ENCODE results near the gene OGG1. TPM values are rescaled to one million over a fixed set of nuclear protein-coding genes. Genes with fewer than 3 reads are reported as not detected.

Gene OGG1
- total and polyA plus RNA-seq, 9 of the 15 experiments (the other 6 are each of a cell fraction or from before 2014, with no cell fraction given) = 6.6 to 33.0 (median 24.4) TPM

DNA sequence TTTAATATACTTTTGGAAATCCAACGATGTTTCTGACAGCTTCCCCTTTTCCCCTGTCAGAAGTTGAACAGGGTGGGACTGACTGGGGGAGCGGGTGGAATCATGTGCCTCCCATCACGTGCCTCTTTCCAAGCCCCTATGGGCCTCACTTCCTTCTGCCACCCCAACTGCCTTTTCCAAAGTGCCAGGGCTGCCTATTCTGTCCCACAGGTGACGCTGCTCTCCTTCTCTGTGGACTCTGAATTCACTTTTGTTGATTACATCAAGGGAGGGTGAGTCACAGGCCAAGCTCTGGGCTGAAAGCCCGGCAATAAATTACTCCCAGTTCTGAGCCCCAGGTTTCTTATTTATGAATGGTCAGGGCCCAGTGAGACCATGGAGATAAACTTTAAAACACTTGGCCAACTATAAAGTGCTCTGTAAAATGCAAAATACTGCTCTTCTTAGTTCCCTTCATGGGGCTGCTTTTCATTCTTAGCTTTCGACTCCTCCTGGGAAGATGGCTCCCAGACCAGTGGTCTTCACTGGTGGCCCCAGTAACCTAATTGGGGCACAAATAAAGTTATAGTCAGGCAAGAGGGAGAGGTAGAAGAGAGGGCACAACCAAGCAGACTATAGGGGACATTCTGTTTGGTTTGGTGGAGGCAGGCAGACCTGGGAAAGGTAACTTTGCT lies 33.9 kb upstream of the OGG1 start (continued):
- TF ChIP-seq, protein P1, sequence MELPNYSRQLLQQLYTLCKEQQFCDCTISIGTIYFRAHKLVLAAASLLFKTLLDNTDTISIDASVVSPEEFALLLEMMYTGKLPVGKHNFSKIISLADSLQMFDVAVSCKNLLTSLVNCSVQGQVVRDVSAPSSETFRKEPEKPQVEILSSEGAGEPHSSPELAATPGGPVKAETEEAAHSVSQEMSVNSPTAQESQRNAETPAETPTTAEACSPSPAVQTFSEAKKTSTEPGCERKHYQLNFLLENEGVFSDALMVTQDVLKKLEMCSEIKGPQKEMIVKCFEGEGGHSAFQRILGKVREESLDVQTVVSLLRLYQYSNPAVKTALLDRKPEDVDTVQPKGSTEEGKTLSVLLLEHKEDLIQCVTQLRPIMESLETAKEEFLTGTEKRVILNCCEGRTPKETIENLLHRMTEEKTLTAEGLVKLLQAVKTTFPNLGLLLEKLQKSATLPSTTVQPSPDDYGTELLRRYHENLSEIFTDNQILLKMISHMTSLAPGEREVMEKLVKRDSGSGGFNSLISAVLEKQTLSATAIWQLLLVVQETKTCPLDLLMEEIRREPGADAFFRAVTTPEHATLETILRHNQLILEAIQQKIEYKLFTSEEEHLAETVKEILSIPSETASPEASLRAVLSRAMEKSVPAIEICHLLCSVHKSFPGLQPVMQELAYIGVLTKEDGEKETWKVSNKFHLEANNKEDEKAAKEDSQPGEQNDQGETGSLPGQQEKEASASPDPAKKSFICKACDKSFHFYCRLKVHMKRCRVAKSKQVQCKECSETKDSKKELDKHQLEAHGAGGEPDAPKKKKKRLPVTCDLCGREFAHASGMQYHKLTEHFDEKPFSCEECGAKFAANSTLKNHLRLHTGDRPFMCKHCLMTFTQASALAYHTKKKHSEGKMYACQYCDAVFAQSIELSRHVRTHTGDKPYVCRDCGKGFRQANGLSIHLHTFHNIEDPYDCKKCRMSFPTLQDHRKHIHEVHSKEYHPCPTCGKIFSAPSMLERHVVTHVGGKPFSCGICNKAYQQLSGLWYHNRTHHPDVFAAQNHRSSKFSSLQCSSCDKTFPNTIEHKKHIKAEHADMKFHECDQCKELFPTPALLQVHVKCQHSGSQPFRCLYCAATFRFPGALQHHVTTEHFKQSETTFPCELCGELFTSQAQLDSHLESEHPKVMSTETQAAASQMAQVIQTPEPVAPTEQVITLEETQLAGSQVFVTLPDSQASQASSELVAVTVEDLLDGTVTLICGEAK (IDR thresholded peaks at IDR 0.05) = 0 out of 2 replicates have a peak, but pooled peaks have one; percentile 34
- TF ChIP-seq, protein P1 (CRISPR knock-in tag; IDR thresholded peaks at IDR 0.05) = no peak
- TF ChIP-seq ESRRB (CRISPR knock-in tag; IDR thresholded peaks at IDR 0.05; ENCODE audit: borderline replicate concordance) (no peak), ERF (CRISPR knock-in tag; IDR thresholded peaks at IDR 0.05) (no peak), MYC (IDR thresholded peaks at IDR 0.05; ENCODE audit: low read depth, low read length) (peak; percentile 54), MYC (CRISPR knock-in tag; IDR thresholded peaks at IDR 0.05; ENCODE audit: borderline replicate concordance, low read depth) (no peak), JUND (IDR thresholded peaks at IDR 0.05; ENCODE audit: borderline replicate concordance, low read depth, low read length) (peak; percentile 100), JUND (tag; IDR thresholded peaks at IDR 0.05; ENCODE audit: borderline replicate concordance, low read depth, low read length) (peak; percentile 99)
- TF ChIP-seq, protein P2, sequence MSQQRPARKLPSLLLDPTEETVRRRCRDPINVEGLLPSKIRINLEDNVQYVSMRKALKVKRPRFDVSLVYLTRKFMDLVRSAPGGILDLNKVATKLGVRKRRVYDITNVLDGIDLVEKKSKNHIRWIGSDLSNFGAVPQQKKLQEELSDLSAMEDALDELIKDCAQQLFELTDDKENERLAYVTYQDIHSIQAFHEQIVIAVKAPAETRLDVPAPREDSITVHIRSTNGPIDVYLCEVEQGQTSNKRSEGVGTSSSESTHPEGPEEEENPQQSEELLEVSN (IDR thresholded peaks at IDR 0.05; ENCODE audit: borderline replicate concordance in 1 of 2, extremely low read depth in 1 of 2, insufficient read depth in 1 of 2, insufficient read length in 1 of 2, low read depth in 1 of 2, low read length in 1 of 2, poor library complexity in 1 of 2, severe bottlenecking in 1 of 2) = no peak
- TF ChIP-seq, protein P3, sequence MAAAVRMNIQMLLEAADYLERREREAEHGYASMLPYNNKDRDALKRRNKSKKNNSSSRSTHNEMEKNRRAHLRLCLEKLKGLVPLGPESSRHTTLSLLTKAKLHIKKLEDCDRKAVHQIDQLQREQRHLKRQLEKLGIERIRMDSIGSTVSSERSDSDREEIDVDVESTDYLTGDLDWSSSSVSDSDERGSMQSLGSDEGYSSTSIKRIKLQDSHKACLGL (CRISPR knock-in tag; IDR thresholded peaks at IDR 0.05; ENCODE audit: borderline replicate concordance, poor library complexity, severe bottlenecking) = no peak
